OCI-LY3 (cell line): Measurements from ENCODE around the gene CD99L2.

Source experiments
- CTCF ChIP-seq: fragments of 200-600, 300-600 bp; sonication (generic); IDR thresholded peaks from 2 replicates; pipeline ENCODE4 v1.5.1; 2014; ENCODE audit warnings: antibody characterized with exemption, low read length, low read depth
- EZH2phosphoT487 ChIP-seq: fragments of 200-600 bp; shearing (Covaris generic); IDR thresholded peaks from 2 replicates; pipeline ENCODE4 v1.6.1; 2018; ENCODE audit warnings: antibody characterized with exemption, mixed run types, low read depth

DNA sequence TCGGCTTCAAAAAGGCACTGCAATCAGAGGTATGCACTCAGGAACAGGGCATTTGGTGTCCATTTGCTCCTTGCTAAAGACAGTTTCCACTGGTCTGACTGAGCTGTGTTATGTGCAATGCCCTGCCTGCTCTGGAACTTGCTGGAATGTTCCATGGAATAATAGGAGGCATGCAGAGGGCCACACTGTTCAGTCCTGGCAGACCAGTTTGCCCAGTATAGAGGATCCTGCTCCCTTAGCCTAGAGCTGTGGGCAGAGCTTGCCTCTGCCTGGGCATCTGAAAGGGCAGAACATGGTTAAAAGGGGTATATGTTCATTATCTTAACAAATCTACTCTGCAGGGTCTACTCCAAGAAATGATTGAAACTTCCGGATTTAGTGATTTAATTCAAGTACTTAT, 27.8 kb upstream of the CD99L2 start:
- TF ChIP-seq CTCF (no peak), EZH2phosphoT487 (no peak)
